Left ventricle myocardium superior (tissue), 1 donor: Measurements from ENCODE around the gene REXO1. TPM values are rescaled to one million over a fixed set of nuclear protein-coding genes. Genes with fewer than 3 reads are reported as not detected.
A peak's percentile ranks its signal among the peaks of the same experiment; 100 is the strongest.
"Not testable (repeated sequence)": the region's sequence is repeated elsewhere in the genome, so short reads cannot be mapped to it uniquely, and the experiment has no call there.

Source experiments
- ATAC-seq: fragments of 200-7000 bp; cut with Tn5 transposase; one replicate; pipeline ENCODE4 v1.9.1; 2020; ENCODE audit warnings: mild to moderate bottlenecking, moderate library complexity
- DNase-seq: peaks from one replicate; pipeline ENCODE4 v3.0.0-alpha.2; 2020
- intact Hi-C: fragments of 100-400 bp; cut with micrococcal nuclease; formaldehyde crosslinking; loops from one replicate; pipeline ENCODE4 v1.11.0; 2022
- total RNA-seq: library from RNA; stranded (reverse); fragmentation: NEBNext Ultra II Directional; extraction: Animal tissue kit (Norgen Biotek cat#: 25700); gene quantifications from one replicate; pipeline ENCODE4 v1.2.1, GENCODE V29; 2021
- donor health status: DM: no; HTN: yes; CAD: no; lungs with severe emphysema.

Gene REXO1
- total RNA-seq, 1 donor from 2014 or later: 16.0 TPM

- intact Hi-C loops: no loop called here
- ATAC-seq: no peak
- no peak for DNase-seq
Observed at GRCh38 chr19:1807695-1808394, 40.4 kb downstream of the REXO1 start.

DNA sequence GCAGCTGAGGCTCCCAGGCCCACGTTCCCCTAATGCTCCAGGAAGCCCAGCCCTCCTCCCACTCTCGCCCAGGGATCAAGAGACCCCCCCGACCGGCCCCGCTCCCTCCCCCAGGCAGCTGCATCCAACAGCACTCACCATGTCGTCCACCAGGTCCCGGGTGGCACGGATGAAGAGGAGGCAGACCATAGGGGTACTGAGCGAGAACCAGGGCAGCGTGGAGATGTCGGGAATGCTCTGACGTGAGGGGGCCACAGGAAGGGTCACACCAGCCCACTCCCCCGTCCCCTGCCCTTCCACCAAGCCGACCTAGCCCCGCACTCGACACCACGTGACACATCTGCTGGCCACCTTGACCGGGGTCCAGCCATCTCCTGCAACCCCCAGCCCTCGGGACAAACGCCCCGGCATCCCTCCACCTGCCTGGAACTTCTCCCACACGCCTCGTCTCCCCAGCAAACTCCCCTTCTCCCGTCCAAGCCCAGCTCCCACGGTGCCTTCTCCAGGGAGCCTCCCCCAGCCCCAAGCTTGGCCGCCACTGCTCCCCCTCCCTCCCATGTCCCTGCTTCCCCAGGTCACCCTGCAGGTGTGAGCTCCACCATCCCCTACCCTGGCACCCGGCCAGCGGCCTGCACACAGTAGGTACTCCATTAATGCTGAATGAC lies 41.1 kb downstream of the REXO1 start:
- no peak for ATAC-seq
- intact Hi-C loops: no loop called here
- no peak for DNase-seq

GRCh38 chr19:1806184-1807029 lies 41.9 kb downstream of the REXO1 start:
- DNase-seq (no peak), ATAC-seq (no peak)
- intact Hi-C loops: no loop called here

GRCh38 chr19:1805401-1806183 lies 42.7 kb downstream of the REXO1 start:
- intact Hi-C loops: no loop called here
- peak; percentile 18 for DNase-seq
- no peak for ATAC-seq

GRCh38 chr19:1804858-1805257 lies 43.4 kb downstream of the REXO1 start:
- DNase-seq (no peak), ATAC-seq (no peak)
- intact Hi-C loops: no loop called here

GRCh38 chr19:1799695-1800342 lies 48.5 kb downstream of the REXO1 start:
- DNase-seq (no peak), ATAC-seq (no peak)
- intact Hi-C loops: no loop called here

- DNase-seq, ATAC-seq, intact Hi-C loops: not testable (repeated sequence)
Observed at GRCh38 chr19:1797313-1797712, 51.0 kb downstream of the REXO1 start.

- intact Hi-C loops: no loop called here
Observed at GRCh38 chr19:1796395-1797142, 51.7 kb downstream of the REXO1 start.

GRCh38 chr19:1794424-1795172 lies 53.7 kb downstream of the REXO1 start:
- DNase-seq (no peak), ATAC-seq (no peak)
- intact Hi-C loops: no loop called here

More at GRCh38 chr19:1796395-1797142, 51.7 kb downstream of the REXO1 start:
- no peak for DNase-seq
- no peak for ATAC-seq

GRCh38 chr19:1791879-1792278 lies 56.4 kb downstream of the REXO1 start:
- DNase-seq (no peak), ATAC-seq (no peak)
- intact Hi-C loops: no loop called here

- DNase-seq: no peak
- ATAC-seq: no peak
- intact Hi-C loops: no loop called here
Observed at GRCh38 chr19:1790054-1790792, 58.1 kb downstream of the REXO1 start.

DNA sequence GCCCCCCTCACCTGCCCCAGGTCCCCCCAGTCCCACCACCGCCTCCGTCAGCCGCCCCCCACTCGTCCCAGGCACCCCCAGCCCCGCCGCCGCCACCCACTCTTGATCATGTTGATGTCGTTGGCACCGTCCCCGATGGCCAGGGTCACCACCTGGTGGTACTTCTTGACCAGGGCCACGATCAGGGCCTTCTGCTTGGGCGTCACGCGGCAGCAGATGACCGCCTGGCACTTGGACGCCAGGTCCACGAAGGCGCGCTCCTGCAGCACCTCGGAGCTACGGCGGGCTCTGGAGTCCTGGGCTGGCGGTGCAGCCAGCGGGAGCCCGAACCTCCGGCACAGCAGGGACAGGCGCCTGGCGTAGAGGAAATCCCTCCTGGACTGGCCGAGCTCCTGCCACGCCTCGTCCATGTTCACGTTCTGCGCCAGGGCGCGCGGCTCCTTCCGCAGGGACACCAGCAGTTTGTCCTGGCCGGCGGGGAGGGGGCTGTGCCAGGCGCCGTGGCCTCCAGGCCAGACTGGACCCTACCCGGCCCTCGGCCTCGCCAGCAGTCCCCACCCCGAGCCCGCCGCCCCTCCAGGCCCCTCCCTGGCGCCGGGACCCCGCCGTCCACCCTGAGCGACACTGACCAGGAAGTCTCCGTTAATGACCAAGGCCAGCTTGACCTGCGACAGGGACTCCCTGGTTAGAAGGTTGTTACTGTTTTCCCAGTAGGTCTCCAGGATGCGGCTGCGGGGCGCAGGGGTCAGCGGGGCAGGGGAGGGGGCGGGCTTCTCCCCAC lies 58.8 kb downstream of the REXO1 start:
- intact Hi-C loops: no loop called here
- DNase-seq (no peak), ATAC-seq (no peak)

DNA sequence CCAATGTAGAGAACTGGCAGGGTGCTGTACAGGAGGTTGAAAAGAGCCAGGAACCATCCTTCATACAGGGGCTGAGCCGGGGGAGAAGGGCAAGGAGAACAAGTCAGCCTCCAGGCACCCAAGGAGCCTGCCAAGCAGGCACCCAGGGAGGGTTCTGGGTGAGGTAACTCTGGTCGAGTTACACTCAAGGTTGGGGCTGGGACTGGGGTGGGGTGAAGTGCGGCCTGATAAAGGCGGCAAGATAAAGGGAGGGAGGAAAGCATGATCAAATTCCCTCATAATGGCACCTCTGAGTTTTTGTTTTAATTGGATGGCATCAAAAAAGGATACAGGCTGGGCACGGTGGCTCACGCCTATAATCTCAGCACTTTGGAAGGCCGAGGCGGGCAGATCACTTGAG lies 61.2 kb downstream of the REXO1 start:
- DNase-seq (no peak), ATAC-seq (no peak)
- intact Hi-C loops: no loop called here

GRCh38 chr19:1786668-1787067 lies 61.6 kb downstream of the REXO1 start:
- intact Hi-C loops: no loop called here
- DNase-seq (no peak), ATAC-seq (no peak)

DNA sequence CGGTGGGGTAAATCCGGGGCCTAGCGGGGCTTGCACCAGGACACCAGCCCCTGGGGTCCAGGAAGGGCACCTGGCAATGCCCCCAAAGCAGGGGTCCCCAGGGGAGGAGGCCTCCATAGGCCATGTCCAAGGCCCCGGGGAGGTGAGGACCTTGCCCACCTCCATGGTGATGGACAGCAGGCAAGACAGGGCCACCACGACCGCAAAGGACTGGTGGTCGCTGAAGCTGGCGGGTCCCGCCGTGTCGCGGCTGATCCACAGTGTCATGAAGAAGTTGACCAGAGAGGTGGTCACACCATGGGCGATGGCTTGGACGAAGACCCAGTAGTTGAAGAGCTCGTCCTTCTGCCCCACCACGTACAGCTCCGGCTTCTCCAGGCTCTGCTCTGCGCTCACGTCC lies 63.0 kb downstream of the REXO1 start:
- intact Hi-C loops: no loop called here
- DNase-seq: no peak
- no peak for ATAC-seq

- intact Hi-C loops: no loop called here
- DNase-seq (no peak), ATAC-seq (no peak)
Observed at GRCh38 chr19:1783874-1784273, 64.4 kb downstream of the REXO1 start.
